GM12891 (cell line): ENCODE data around the gene KCNMB1.

Experiments
- PAX5 ChIP-seq: IDR thresholded peaks from 2 replicates; pipeline ENCODE4 v1.6.1; 2011; ENCODE audit warnings: low read length, moderate library complexity, mild to moderate bottlenecking; ENCODE audit not compliant: insufficient read depth, severe bottlenecking
- POLR2AphosphoS5 ChIP-seq: IDR thresholded peaks from 2 replicates; pipeline ENCODE4 v1.6.1; 2011; ENCODE audit warnings: low read depth, low read length, control low read depth

DNA sequence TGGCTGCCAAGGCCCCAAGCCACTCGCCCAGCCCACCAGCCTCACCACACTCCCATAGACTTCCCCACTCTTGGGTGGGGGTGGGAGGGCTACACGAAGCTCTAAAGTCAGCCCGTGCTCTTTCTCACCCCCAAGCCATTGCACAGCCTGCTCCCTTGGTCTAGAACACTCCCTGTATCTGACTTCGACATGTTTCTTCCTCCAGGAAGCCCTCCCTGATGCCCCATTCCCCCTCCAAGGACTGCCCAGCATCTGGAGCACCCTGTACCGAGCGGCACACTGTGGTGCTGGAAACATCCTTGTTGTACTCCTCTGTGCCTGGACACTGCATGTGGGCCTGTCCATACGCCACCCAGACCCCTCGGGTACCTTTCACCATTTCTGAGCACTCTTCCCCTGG is 49.4 kb upstream of the KCNMB1 start:
- no peak for TF ChIP-seq PAX5
- TF ChIP-seq POLR2AphosphoS5 = no peak
